WTC11 (cell line): ENCODE data around the gene PIGP.
"Not testable (repeated sequence)": the region's sequence is repeated elsewhere in the genome, so short reads cannot be mapped to it uniquely, and the experiment has no call there.

Experiments
- AR ChIP-seq: fragments of 250-450 bp; sonication (Bioruptor Pico); IDR thresholded peaks from 2 replicates; pipeline ENCODE4 v1.9.0; 2021; ENCODE audit warnings: mild to moderate bottlenecking
- CBFB ChIP-seq: sonication (generic); formaldehyde crosslinking; IDR thresholded peaks from 2 replicates; pipeline ENCODE4 v1.8.1; 2022; ENCODE audit warnings: mild to moderate bottlenecking, low read depth, missing genetic modification reagents
- CREM ChIP-seq: sonication (generic); formaldehyde crosslinking; IDR thresholded peaks from 2 replicates; pipeline ENCODE4 v1.8.1; 2022; ENCODE audit warnings: mild to moderate bottlenecking, missing genetic modification reagents, moderate library complexity
- CTCF ChIP-seq: fragments of 200-600 bp; IDR thresholded peaks from 2 replicates; pipeline ENCODE4 v1.8.0; 2022; ENCODE audit warnings: antibody characterized with exemption
- E2F1 ChIP-seq: sonication (generic); formaldehyde crosslinking; IDR thresholded peaks from 2 replicates; pipeline ENCODE4 v1.8.0; 2022; ENCODE audit warnings: mild to moderate bottlenecking, missing genetic modification reagents
- EMX1 ChIP-seq: fragments of 250-450 bp; sonication (Bioruptor Pico); IDR thresholded peaks from 2 replicates; pipeline ENCODE4 v1.8.0; 2021; ENCODE audit warnings: mild to moderate bottlenecking
- ESRRA ChIP-seq: sonication (generic); formaldehyde crosslinking; IDR thresholded peaks from 2 replicates; pipeline ENCODE4 v1.8.1; 2022; ENCODE audit warnings: mild to moderate bottlenecking, missing genetic modification reagents, borderline replicate concordance
- NFYB ChIP-seq: sonication (generic); formaldehyde crosslinking; conservative IDR thresholded peaks from 2 replicates; pipeline ENCODE4 v1.8.0; 2022; ENCODE audit warnings: low read depth, missing genetic modification reagents
- NR2C2 ChIP-seq: sonication (generic); formaldehyde crosslinking; IDR thresholded peaks from 2 replicates; pipeline ENCODE4 v1.8.0; 2022; ENCODE audit warnings: mild to moderate bottlenecking, missing genetic modification reagents
- RELA ChIP-seq: sonication (generic); formaldehyde crosslinking; IDR thresholded peaks from 2 replicates; pipeline ENCODE4 v1.8.1; 2022; ENCODE audit warnings: missing genetic modification reagents, mild to moderate bottlenecking, borderline replicate concordance
- SP1 ChIP-seq: sonication (generic); formaldehyde crosslinking; conservative IDR thresholded peaks from 2 replicates; pipeline ENCODE4 v1.8.1; 2022; ENCODE audit warnings: missing genetic modification reagents
- USF1 ChIP-seq: sonication (generic); formaldehyde crosslinking; IDR thresholded peaks from 2 replicates; pipeline ENCODE4 v1.8.0; 2022; ENCODE audit warnings: mild to moderate bottlenecking, missing genetic modification reagents
- TF ChIP-seq, protein P1 (sequence below): fragments of 250-450 bp; sonication (Bioruptor Pico); conservative IDR thresholded peaks from 2 replicates; pipeline ENCODE4 v1.9.0; 2021; ENCODE audit warnings: mild to moderate bottlenecking

GRCh38 chr21:37111029-37111428 is 38.2 kb upstream of the PIGP start:
- not testable (repeated sequence) for TF ChIP-seq CTCF; USF1 (CRISPR knock-in tag); NFYB; NR2C2; CREM (CRISPR knock-in tag); CBFB (CRISPR knock-in tag); SP1 (CRISPR knock-in tag); RELA; EMX1 (CRISPR knock-in tag); E2F1 (CRISPR knock-in tag); AR (CRISPR knock-in tag); ESRRA (CRISPR knock-in tag)
- TF ChIP-seq, protein P1, sequence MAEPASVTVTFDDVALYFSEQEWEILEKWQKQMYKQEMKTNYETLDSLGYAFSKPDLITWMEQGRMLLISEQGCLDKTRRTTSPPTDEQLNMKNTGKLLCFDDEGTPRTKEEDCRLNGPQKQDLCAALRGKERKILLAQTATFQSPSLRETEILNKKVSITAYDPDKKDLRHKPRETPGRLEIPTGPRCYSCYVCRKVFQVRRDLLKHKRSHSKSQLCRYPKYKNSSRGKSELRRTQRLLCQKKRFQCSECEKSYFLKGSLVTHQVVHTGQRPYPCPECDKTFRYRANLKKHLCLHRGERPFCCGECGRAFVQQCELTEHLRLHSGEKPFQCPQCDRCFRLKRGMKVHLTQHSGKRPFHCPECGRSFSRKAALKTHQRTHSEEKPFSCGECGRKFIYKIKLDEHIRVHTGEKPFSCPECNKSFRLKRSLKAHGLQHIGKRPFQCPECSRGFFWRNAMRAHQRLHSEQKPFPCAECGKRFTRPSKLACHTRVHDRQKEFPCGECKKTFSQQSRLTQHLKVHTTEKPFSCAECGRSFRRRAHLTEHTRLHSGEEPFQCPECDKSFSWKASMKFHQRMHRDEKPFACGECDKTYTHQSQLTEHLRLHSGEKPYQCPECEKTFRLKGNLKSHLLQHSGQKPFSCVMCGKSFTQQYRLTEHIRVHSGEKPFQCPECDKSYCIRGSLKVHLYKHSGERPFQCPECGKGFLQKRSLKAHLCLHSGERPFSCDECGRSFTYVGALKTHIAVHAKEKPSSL (CRISPR knock-in tag): not testable (repeated sequence)
